ENCODE data around the gene PPM1N. TPM values are rescaled to one million over a fixed set of nuclear protein-coding genes. Genes with fewer than 3 reads are reported as not detected.
"Not testable (repeated sequence)": the region's sequence is repeated elsewhere in the genome, so short reads cannot be mapped to it uniquely, and the experiment has no call there.

Gene PPM1N
- total RNA-seq, 2 donors from 2014 or later = 3.2 to 3.6 TPM

DNA sequence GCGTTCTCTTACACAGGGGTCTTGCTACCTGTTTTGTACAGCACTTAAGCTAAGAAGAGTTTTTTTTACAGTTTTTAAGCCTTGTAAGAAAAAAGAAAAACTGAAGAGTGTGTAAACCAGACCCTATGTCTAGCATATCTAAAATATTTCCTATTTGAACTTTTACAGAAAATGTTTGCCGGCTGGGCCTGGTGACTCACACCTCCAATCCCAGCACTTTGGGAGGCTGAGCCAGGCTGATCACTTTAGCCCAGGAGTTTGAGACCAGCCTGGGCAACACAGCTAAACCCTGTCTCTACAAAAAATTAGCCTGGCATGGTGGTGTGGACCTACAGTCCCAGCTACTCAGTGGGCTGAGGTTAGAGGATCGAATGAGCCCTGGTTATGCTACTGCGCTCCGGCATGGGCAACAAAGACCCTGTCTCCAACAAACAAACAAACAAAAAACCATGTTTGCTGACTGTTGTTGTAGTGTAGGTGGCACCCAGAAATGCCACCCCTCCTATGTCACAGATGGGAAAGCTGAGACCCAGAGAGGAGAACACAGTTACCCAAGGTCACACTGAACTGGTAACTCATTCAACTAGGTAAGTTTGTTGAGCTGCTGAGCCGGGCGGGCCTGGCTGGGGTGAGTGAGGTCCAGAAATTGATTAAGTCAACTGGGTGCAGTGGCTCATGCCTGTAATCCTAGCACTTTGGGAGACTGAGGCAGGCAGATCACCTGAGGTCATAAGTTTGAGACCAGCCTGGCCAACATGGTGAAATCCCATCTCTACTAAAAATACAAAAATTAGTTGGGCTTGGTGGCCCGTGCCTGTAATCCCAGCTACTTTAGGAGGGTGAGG, 7.1 kb downstream of the PPM1N start:
- H3K9me3 Mint-ChIP-seq = no peaks in the 10 kb centered on the region
- H3K4me1 Mint-ChIP-seq (ENCODE audit: low read depth in 2 of 2) = peaks cover 19 to 20% of the 10 kb centered on the region in 2 donors
- peak overlapping the region; percentile 96 for H3K4me3 Mint-ChIP-seq
- no peak for DNase-seq (ENCODE audit: low spot score)
- H3K27me3 Mint-ChIP-seq = no peaks in the 10 kb centered on the region
- H3K36me3 Mint-ChIP-seq = peaks cover 11% of the 10 kb centered on the region
- H3K27ac Mint-ChIP-seq = peak overlapping the region; percentile 79 to 91
- no peak for ATAC-seq

DNA sequence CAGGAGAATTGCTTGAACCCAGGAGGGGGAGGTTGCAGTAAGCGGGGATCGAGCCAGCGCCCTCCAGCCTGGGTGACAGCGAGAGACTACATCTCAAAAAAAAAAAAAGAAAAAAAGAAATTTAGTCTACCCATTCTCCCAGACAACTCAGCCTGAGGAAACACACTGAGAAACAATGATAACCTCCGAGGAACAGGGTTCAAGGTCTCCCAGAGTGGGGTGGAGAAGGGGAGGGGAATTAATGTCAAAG, 7.7 kb downstream of the PPM1N start:
- no peaks in the 10 kb centered on the region for H3K27me3 Mint-ChIP-seq
- peaks cover 14% of the 10 kb centered on the region for H3K36me3 Mint-ChIP-seq
- DNase-seq (ENCODE audit: low spot score) (no peak), ATAC-seq (no peak)
- H3K9me3 Mint-ChIP-seq = no peaks in the 10 kb centered on the region
- H3K4me1 Mint-ChIP-seq (ENCODE audit: low read depth in 2 of 2) = peaks cover 20 to 26% of the 10 kb centered on the region in 2 donors
- H3K27ac Mint-ChIP-seq = peak overlapping the region; percentile 79 to 91
- peak overlapping the region; percentile 96 for H3K4me3 Mint-ChIP-seq

DNA sequence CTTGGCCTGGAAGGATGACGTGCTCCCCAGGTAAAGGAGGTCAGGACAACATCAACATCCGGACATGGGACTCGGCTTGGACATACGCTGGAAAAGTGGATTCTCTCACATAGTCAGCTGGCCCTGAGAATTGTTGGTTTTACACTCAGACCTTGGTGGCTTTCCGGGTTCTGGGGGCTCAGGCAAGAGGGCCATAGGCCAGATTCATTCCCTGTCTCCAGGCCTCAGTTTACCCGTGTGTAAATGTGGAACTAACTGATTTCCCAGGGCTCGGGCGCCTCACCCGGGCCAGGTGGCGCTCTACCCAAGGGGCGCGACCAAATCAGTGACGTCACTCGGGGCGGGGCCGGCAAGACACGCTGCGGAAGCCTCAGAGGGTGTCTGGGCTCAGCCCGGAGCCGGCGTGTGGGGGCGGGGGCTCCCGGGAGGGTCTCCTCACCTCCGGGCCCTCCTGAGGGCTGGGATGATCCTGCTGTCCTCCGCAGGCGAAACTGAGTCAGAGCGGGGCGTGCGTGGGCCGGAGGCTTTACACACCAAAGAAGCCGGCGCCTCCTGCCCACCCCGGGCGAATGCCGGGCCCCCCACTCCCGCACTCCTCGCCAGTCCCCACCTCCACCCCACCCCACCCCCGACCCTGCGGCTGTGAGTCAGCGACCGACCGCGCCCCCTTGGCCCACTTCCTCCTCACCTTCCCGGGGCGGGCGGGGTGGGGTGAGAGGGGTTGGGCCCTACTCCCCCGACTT, 8.2 kb downstream of the PPM1N start:
- peaks cover 19% of the 10 kb centered on the region for H3K36me3 Mint-ChIP-seq
- peak overlapping the region; percentile 91 to 96 for H3K27ac Mint-ChIP-seq
- DNase-seq (ENCODE audit: low spot score) = peak; percentile 97

DNA sequence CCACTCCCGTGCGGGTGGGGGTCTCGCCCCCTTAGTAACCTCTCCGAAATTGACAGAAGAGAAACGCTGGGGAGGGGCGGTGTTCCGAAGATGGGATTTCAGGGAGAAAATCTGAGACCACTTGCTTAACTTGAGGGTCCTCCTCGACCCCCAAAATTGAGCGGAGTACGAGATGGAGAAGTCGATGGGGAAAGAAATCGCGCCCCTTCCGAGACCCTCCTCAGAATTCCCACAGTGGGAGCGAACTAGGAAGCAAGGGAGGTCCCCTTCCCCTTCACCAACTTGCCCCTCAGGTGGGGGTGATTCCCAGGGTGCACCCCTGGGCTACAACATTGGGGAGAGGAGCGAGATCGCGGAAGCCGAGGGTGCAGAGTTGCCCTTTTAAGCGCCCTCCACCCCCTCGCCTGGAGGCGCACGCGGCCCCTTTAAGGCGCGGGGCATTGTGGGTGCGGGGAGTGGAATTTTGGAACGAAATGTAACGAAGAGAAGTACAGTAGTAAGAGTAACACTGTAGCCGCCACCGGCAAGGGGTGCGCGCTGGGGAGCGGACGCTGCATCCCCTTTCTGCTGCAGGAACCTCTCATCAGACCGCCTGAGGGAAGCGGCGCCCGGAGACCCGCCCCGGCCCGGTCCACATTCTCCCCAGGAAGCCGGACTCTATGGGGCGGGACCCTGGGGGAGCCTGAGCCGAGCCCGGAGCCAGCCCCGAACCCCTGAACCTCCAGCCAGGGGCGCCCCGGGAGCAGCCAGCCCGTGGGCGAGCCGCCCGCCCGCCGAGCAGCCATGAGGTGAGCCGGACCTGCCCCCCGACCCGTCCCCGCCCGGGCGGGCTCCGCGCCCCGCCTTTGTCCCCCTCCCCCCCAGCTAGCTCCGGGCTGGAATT, 9.0 kb downstream of the PPM1N start, which contains the start of gene VASP:
Gene VASP (plus strand): TSS at position 491 of the 883 bp plus-strand sequence. CDS start 293 bp downstream, at position 784.
- peak; percentile 79 to 82 for ATAC-seq
- Mint-ChIP-seq H3K4me3 (peak within 1 kb of the TSS; percentile 100), H3K27me3 (no peaks in the 10 kb centered on the region), H3K36me3 (peaks cover 19% of the 10 kb centered on the region), H3K4me1 (ENCODE audit: low read depth in 2 of 2) (peaks cover 26 to 36% of the 10 kb centered on the region in 2 donors), H3K9me3 (no peaks in the 10 kb centered on the region), H3K27ac (peak within 1 kb of the TSS; percentile 91 to 96)
- peak; percentile 95 for DNase-seq (ENCODE audit: low spot score)

More for the DNA sequence above, 8.2 kb downstream of the PPM1N start:
- peaks cover 21 to 31% of the 10 kb centered on the region in 2 donors for H3K4me1 Mint-ChIP-seq (ENCODE audit: low read depth in 2 of 2)
- no peaks in the 10 kb centered on the region for H3K27me3 Mint-ChIP-seq
- H3K9me3 Mint-ChIP-seq = no peaks in the 10 kb centered on the region
- H3K4me3 Mint-ChIP-seq = peak overlapping the region; percentile 96
- ATAC-seq = peak; percentile 85 to 87

GRCh38 chr19:45507872-45508416, 9.7 kb downstream of the PPM1N start:
- peaks cover 29 to 41% of the 10 kb centered on the region in 2 donors for H3K4me1 Mint-ChIP-seq (ENCODE audit: low read depth in 2 of 2)
- no peaks in the 10 kb centered on the region for H3K27me3 Mint-ChIP-seq
- H3K36me3 Mint-ChIP-seq = peaks cover 21% of the 10 kb centered on the region
- H3K9me3 Mint-ChIP-seq = no peaks in the 10 kb centered on the region
- peak overlapping the region; percentile 100 for H3K4me3 Mint-ChIP-seq
- DNase-seq (ENCODE audit: low spot score) (no peak), ATAC-seq (no peak)
- H3K27ac Mint-ChIP-seq = peak overlapping the region; percentile 91 to 96

GRCh38 chr19:45508417-45508860, 10.2 kb downstream of the PPM1N start:
- H3K4me3 Mint-ChIP-seq = peak overlapping the region; percentile 100
- ATAC-seq (no peak), DNase-seq (ENCODE audit: low spot score) (peak; percentile 63)
- H3K27me3 Mint-ChIP-seq = no peaks in the 10 kb centered on the region
- peaks cover 23% of the 10 kb centered on the region for H3K36me3 Mint-ChIP-seq
- peak overlapping the region; percentile 91 to 96 for H3K27ac Mint-ChIP-seq
- peaks cover 31 to 44% of the 10 kb centered on the region in 2 donors for H3K4me1 Mint-ChIP-seq (ENCODE audit: low read depth in 2 of 2)
- H3K9me3 Mint-ChIP-seq = no peaks in the 10 kb centered on the region

GRCh38 chr19:45508861-45509691, 10.8 kb downstream of the PPM1N start:
- Mint-ChIP-seq H3K4me3 (peak overlapping the region; percentile 100), H3K27ac (peak overlapping the region; percentile 85 to 96), H3K4me1 (ENCODE audit: low read depth in 2 of 2) (peaks cover 34 to 50% of the 10 kb centered on the region in 2 donors), H3K9me3 (no peaks in the 10 kb centered on the region), H3K27me3 (no peaks in the 10 kb centered on the region), H3K36me3 (peaks cover 26% of the 10 kb centered on the region)
- DNase-seq (ENCODE audit: low spot score) = peak; percentile 86
- peak; percentile 55 to 66 for ATAC-seq

DNA sequence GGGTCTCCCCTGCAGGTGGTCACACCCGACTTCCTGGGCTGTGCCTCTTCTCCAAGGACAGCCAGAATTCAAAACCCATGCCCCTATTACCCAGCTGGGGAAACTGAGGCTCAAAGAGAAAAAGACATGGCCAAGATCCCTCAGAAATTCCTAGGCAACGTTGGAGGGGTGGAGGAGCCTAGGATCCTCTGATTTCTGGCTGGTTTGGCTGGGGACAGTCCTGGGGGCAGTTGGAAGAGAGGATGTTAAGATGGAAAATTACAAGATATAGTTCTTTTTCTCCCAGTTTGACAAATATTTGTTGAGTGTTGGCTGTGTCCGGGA, 11.4 kb downstream of the PPM1N start:
- DNase-seq (ENCODE audit: low spot score) (no peak), ATAC-seq (no peak)
- Mint-ChIP-seq H3K36me3 (peaks cover 26% of the 10 kb centered on the region), H3K27me3 (no peaks in the 10 kb centered on the region), H3K27ac (peak overlapping the region; percentile 85 to 96), H3K4me1 (ENCODE audit: low read depth in 2 of 2) (peaks cover 35 to 52% of the 10 kb centered on the region in 2 donors), H3K9me3 (no peaks in the 10 kb centered on the region), H3K4me3 (peak overlapping the region; percentile 100)

DNA sequence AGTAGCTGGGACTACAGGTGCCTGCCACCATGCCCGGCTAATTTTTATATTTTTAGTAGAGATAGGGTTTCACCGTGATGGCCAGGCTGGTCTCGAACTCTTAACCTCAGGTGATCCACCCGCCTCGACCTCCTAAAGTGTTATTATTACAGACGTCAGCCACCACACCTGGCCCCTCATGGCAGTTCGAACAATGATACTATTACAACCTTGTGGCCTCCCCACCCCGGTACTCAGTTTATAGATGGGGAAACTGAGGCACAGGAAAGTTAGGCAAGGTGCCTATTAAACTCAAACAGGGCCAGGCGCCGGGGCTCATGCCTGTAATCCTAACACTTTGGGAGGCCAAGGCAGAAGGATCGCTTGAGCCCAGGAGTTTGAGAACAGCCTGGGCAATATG, 12.1 kb downstream of the PPM1N start:
- peak overlapping the region; percentile 100 for H3K4me3 Mint-ChIP-seq
- DNase-seq (ENCODE audit: low spot score) = peak; percentile 22
- peaks cover 35 to 59% of the 10 kb centered on the region in 2 donors for H3K4me1 Mint-ChIP-seq (ENCODE audit: low read depth in 2 of 2)
- not testable (repeated sequence) for H3K9me3 Mint-ChIP-seq, H3K27me3 Mint-ChIP-seq, ATAC-seq
- H3K36me3 Mint-ChIP-seq = peaks cover 26% of the 10 kb centered on the region
- peak overlapping the region; percentile 85 to 96 for H3K27ac Mint-ChIP-seq

DNA sequence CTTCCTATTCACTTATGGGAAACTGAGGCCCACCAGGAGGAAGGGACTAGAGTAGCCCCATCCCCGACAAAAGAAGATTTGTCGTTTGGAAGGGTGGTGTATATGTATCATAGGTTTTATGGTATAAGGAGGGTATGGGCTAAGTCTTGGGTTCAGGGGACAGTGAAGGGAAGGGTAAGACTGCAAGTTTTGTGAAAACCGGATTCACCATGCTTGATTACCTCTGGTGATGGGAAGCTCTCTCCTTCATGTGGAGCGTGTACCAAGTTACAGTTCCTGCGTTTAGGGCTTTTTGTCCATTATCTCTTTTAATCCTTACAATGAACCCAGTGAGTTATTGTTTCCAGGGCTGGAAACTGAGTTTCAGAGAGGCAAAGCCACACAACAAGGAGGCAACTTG, 12.8 kb downstream of the PPM1N start:
- DNase-seq (ENCODE audit: low spot score) = no peak
- Mint-ChIP-seq H3K27me3 (no peaks in the 10 kb centered on the region), H3K4me1 (ENCODE audit: low read depth in 2 of 2) (peaks cover 38 to 59% of the 10 kb centered on the region in 2 donors), H3K4me3 (peak overlapping the region; percentile 100), H3K27ac (peak overlapping the region; percentile 85 to 96), H3K9me3 (no peaks in the 10 kb centered on the region), H3K36me3 (peaks cover 26% of the 10 kb centered on the region)
- ATAC-seq = no peak

DNA sequence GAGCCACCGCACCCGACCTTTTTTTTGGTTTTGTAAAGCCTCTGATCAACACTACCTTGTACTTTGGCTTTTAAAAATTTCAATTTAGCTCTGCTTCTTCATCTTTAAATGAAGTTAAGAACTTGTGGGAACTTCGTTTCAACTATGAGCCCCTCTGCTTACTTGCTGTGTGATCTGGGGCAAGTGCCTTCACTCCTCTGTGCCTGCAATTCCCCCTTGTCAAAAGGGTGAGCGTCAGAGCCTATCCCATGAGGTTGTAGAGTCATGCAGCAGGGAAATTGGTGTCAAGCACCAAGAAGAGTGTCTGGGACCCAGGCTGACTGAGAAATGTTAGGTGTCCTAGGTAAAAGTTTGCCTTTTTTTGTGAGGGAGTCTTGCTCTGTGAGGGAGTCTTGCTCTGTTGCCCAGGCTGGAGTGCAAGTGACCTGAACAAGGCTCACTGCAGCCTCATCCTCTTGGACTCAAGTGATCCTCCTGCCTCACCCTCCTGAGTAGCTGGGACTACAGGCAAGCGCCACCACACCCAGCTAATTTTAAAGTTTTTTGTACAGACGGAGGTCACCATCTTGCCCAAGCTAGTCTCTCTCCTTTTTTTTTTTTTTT, 14.7 kb downstream of the PPM1N start:
- peak overlapping the region; percentile 93 to 96 for H3K27ac Mint-ChIP-seq
- no peaks in the 10 kb centered on the region for H3K27me3 Mint-ChIP-seq
- peaks cover 33% of the 10 kb centered on the region for H3K36me3 Mint-ChIP-seq
- peaks cover 49 to 71% of the 10 kb centered on the region in 2 donors for H3K4me1 Mint-ChIP-seq (ENCODE audit: low read depth in 2 of 2)
- ATAC-seq = no peak
- H3K9me3 Mint-ChIP-seq = no peaks in the 10 kb centered on the region
- H3K4me3 Mint-ChIP-seq = peak overlapping the region; percentile 83
- no peak for DNase-seq (ENCODE audit: low spot score)

DNA sequence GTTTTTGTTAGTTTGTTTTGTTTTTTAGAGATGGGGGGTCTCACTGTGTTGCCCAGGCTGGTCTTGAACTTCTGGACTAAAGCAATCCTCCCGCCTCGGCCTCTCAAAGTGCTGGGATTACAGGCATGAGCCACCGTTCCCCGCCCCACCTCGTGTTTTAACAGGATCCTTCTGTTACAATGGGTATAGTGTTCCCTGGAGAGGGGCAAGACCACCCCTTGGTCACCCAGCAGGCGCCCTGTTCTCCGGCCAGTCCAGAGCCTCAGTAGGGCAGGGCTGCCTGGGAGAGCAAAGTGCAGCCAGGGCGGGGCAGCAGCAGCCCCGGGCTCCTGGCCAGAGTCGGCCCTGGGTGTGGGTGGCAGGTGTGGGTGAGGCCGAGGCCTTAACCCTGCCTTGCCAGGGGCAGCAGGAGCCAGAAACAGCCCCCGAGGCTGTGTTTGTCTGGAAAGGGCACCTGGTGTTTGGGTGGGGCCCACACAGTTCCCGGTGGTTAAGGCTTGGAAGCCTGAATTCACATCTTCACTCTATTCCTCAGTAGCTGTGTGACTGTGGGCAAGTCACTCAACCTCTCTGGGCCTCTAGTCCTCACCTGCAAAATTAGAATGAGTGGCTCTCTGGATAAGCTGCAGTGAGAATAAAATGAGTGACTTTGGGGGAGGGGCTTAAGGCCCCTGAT, 16.3 kb downstream of the PPM1N start:
- Mint-ChIP-seq H3K27me3 (no peaks in the 10 kb centered on the region), H3K27ac (peak overlapping the region; percentile 93 to 96), H3K36me3 (peaks cover 28% of the 10 kb centered on the region), H3K9me3 (no peaks in the 10 kb centered on the region), H3K4me1 (ENCODE audit: low read depth in 2 of 2) (peaks cover 54 to 65% of the 10 kb centered on the region in 2 donors), H3K4me3 (peak overlapping the region; percentile 83)
- ATAC-seq (peak; percentile 34 to 54), DNase-seq (ENCODE audit: low spot score) (no peak)
